GM20000 (cell line): Measurements from ENCODE around the gene ADAMTS3.

ENCODE experiments used
- DNase-seq: peaks from one replicate; pipeline ENCODE4 v3.0.0; 2012; ENCODE audit warnings: low spot score
- TF ChIP-seq, protein P1 (sequence below): IDR thresholded peaks from 2 replicates; pipeline ENCODE4 v1.5.1; 2012; ENCODE audit warnings: mild to moderate bottlenecking, control low read depth; ENCODE audit errors: extremely low read depth, missing control alignments

ADAMTS3 gene

DNA sequence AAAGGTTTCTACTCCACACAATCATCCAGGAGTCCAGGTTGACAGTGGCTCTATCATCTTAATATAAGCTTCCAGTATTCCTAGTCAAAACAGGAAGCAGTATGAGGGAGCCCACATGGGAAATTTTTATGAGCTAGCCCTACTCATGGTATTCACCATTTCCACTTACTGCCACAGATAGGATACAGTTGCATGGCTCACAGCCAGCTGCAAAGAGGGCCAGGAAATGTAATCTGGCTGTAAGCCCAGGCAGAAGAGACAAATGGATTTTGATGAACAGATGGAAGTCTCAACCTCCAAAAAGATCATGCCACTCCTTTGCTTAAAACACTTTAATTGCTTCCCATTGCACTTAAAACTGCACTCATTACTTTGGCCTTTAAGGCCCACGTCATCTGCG, 150.6 kb downstream of the ADAMTS3 start:
- TF ChIP-seq, protein P1, sequence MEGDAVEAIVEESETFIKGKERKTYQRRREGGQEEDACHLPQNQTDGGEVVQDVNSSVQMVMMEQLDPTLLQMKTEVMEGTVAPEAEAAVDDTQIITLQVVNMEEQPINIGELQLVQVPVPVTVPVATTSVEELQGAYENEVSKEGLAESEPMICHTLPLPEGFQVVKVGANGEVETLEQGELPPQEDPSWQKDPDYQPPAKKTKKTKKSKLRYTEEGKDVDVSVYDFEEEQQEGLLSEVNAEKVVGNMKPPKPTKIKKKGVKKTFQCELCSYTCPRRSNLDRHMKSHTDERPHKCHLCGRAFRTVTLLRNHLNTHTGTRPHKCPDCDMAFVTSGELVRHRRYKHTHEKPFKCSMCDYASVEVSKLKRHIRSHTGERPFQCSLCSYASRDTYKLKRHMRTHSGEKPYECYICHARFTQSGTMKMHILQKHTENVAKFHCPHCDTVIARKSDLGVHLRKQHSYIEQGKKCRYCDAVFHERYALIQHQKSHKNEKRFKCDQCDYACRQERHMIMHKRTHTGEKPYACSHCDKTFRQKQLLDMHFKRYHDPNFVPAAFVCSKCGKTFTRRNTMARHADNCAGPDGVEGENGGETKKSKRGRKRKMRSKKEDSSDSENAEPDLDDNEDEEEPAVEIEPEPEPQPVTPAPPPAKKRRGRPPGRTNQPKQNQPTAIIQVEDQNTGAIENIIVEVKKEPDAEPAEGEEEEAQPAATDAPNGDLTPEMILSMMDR: no peak
- DNase-seq: no peak

DNA sequence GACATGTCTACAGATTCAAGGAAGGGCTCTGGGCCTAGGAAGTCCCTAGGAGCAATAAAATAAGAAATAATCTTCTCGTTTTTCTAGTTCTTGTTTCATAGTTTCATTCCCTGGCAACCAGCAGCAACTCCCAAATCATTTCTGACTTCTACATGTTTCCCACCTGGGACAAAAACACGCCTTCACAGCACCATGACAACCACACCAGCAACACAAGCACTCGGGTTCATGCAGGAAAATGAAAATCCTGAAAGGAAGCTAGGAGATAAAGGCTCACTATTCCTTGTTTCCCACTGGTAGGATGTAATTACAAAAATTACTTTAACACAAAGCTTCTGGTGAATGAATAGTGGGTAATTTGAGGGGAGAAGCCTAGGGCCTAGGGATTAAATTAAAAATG, 158.9 kb downstream of the ADAMTS3 start:
- TF ChIP-seq, protein P1: no peak
- no peak for DNase-seq

DNA sequence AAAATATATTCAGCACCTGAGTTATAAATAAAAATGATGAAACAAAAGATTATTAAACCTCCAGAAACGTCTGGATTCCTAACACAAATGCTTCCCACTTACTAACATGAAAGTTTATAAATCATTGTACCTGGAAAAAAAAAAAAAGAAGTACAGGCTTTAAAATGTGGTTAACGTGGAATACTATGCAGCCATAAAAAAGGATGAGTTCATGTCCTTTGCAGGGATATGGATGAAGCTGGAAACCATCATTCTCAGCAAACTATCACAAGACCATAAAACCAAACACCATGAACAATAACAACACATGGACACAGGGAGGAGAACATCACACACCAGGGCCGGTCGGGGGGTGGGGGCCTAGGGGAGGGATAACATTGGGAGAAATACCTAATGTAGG, 160.5 kb downstream of the ADAMTS3 start:
- TF ChIP-seq, protein P1: no peak

DNA sequence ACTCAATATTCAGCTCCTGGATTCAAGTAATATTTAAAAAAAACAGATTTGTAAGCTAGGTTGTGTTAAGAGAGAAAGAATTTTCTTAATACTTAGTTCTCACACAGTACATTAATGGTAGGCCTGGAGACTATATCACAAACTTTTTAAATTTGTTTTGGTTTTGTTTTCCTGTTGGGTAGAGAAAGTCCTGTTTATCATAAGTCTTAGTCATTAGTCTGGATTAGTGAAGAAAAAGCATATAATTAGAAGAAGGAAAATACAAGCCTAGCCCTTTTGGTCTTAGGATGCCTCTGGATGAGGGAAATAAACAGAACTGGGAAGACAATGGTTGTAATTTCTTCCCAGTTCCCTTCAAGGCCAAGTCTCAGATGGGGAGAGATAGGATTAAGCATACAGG, 163.6 kb downstream of the ADAMTS3 start:
- no peak for DNase-seq
- TF ChIP-seq, protein P1: no peak

More for the DNA sequence above, 160.5 kb downstream of the ADAMTS3 start:
- no peak for DNase-seq

DNA sequence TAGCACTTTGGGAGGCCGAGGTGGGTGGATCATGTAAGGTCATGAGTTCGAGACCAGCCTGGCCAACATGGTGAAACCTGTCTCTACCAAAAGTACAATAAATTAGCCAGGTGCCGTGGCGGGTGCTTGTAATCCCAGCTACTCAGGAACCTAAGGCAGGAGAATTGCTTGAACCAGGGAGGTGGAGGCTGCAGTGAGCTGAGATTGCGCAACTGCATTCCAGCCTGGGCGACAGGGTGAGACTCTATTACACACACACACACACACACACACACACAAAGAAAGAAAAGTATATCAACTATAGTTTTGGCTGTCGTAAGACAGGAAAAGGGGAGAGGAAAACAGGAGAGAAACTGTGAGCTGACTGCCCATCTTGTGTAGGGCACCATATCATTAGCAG, 171.7 kb downstream of the ADAMTS3 start:
- no peak for DNase-seq
- TF ChIP-seq, protein P1: no peak

DNA sequence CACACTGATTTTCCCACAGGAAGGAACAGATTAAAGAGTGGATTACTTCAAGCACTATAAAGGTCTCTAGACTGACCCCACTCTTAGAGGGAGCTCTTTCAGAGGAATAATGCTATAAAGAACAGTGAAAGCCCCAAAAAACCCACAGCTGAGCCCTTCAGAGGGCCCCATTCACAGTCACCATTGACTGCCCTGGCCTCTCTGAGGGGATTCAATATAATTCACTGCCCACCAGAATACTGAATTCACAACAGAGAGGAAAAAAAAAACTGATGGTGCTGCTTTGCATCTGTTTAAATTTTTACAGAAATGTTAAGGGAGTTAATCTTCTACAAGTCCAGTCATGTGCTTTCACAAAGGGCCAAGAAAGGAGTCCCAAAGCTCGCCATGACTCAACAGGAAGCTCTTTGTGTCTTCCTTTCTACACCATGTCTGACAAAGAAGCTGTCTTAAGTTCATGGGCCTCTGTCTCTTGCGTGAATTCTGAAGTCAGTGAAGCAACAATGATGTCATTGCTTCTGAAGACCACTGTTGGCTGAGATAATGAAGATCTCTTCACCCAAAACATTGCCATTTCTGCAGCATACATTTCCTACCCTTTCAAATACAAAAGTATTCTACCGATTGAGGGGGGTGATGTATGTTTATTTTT, 174.9 kb downstream of the ADAMTS3 start:
- DNase-seq: no peak
- TF ChIP-seq, protein P1: no peak

DNA sequence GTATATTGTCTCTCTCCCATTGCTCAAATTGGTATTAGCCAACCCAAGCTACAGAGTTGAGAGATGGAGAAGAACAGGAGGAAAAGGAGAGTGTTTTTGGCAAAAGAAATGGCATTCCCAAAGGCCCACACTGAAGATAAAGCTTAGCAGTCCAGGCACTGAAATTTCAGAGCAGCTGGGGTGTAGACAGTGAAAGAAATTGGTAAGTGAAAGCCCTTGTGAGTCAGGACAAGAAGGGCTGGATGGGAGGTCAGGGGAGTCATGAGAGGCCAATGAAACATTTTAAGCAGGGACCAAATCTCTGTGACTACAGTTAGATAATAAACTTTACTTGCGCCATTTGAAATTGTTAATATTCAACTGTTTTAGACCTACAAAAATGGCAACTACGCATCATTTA, 177.7 kb downstream of the ADAMTS3 start:
- DNase-seq: no peak
- TF ChIP-seq, protein P1: no peak
